Measurements from ENCODE around the gene VPS33A. TPM values are rescaled to one million over a fixed set of nuclear protein-coding genes. Genes with fewer than 3 reads are reported as not detected.

The VPS33A gene
- total and polyA plus RNA-seq, 10 of the 15 experiments (the other 5 are each of a cell fraction or from before 2014, with no cell fraction given) = 7.7 to 33.6 (median 21.6) TPM

GRCh38 chr12:122195405-122195804 lies 70.9 kb downstream of the VPS33A start:
- WGBS (ENCODE audit: insufficient coverage, insufficient replicate concordance, low lambda C conversion rate, missing lambda C conversion rate) = 43% methylated on average over 4 of the region's 4 CpGs
- FAIRE-seq (no peak), ATAC-seq (no peak), DNase-seq (ENCODE audit: low read depth, low spot score) (no peak)
- Histone ChIP-seq H3K79me2 (ENCODE audit: control insufficient read depth, insufficient read depth, low read length) (no peaks in the 10 kb centered on the region), H3K27ac (ENCODE audit: control insufficient read depth, insufficient read depth) (no peak overlapping the region), H3K9ac (ENCODE audit: control insufficient read depth, insufficient read depth, low read length) (no peak overlapping the region), H3K4me3 (no peak overlapping the region), H4K20me1 (ENCODE audit: control insufficient read depth, insufficient read depth) (no peaks in the 10 kb centered on the region), H3K27me3 (replicated peaks in 1 of 2; ENCODE audit: control insufficient read depth in 2 of 2, insufficient read depth in 2 of 2, low read length in 1 of 2) (no peaks in the 10 kb centered on the region; a peak in 1 of 4 replicates), H3K4me2 (ENCODE audit: control insufficient read depth, insufficient read depth) (no peak overlapping the region), H3K9me3 (replicated peaks; ENCODE audit: control insufficient read depth, insufficient read depth, low read length) (peaks cover 3% of the 10 kb centered on the region; the same call in 1 of the 3 replicates), H3K4me1 (ENCODE audit: control insufficient read depth, insufficient read depth, low read length) (no peaks in the 10 kb centered on the region), H3K36me3 (ENCODE audit: control insufficient read depth in 2 of 2, insufficient read depth in 2 of 2, low read length in 1 of 2) (no peaks in the 10 kb centered on the region), H2AFZ (ENCODE audit: control insufficient read depth, low read depth, low read length) (no peak overlapping the region)
- CTCF ChIA-PET = interaction anchor here (0.8 to 1.0 kb wide), 2 partner anchors 14 to 64 kb away, joined by 4 to 5 read pairs; no protein-coding TSS in a partner anchor
- POLR2A ChIA-PET = no interaction called here
- RAD21 ChIA-PET (ENCODE audit: unreplicated experiment) = no interaction called here
- SMC1A ChIA-PET (ENCODE audit: uncharacterized antibody, unreplicated experiment) = no interaction called here
- BruUV-seq (replicated peaks) = no TSS peak
- intact Hi-C loops (cut with micrococcal nuclease; ENCODE audit: unreplicated experiment) = no loop called here
- in situ Hi-C loops (cut with MboI) = no loop called here
- TF ChIP-seq IRF4 (IDR thresholded peaks at IDR 0.05; ENCODE audit: low read depth, low read length) (no peak), TARDBP (IDR thresholded peaks at IDR 0.05; ENCODE audit: borderline replicate concordance) (no peak), MXI1 (IDR thresholded peaks at IDR 0.05; ENCODE audit: low read depth, low read length) (no peak), SUPT20H (IDR thresholded peaks at IDR 0.05; ENCODE audit: borderline replicate concordance, control insufficient read depth, low read depth, low read length) (no peak), SREBF1 (IDR thresholded peaks at IDR 0.05; ENCODE audit: low read length) (no peak), MYB (IDR thresholded peaks at IDR 0.05; ENCODE audit: borderline replicate concordance, low read depth, low read length) (no peak), SIX5 (IDR thresholded peaks at IDR 0.05; ENCODE audit: low read depth, low read length, severe bottlenecking) (no peak), EED (IDR thresholded peaks at IDR 0.05; ENCODE audit: low read depth) (no peak), NR2F1 (conservative IDR thresholded peaks at IDR 0.05) (no peak), ZNF24 (IDR thresholded peaks at IDR 0.05) (no peak), FOXK2 (IDR thresholded peaks at IDR 0.05) (no peak), YBX1 (IDR thresholded peaks at IDR 0.05) (no peak), NFYA (IDR thresholded peaks at IDR 0.05; ENCODE audit: borderline replicate concordance, low read depth, low read length) (no peak), NBN (IDR thresholded peaks at IDR 0.05) (no peak), SRF (IDR thresholded peaks at IDR 0.05; ENCODE audit: low read depth in 2 of 2, low read length in 2 of 2) (no peak), CHD1 (IDR thresholded peaks at IDR 0.05; ENCODE audit: low read depth, low read length) (no peak), ZNF622 (IDR thresholded peaks at IDR 0.05) (no peak), E2F8 (IDR thresholded peaks at IDR 0.05; ENCODE audit: low read depth, partially characterized antibody) (no peak), ZNF274 (IDR thresholded peaks at IDR 0.05; ENCODE audit: insufficient read depth, insufficient read length) (no peak), WRNIP1 (IDR thresholded peaks at IDR 0.05; ENCODE audit: borderline replicate concordance, low read depth, low read length) (no peak)
